Naive thymus-derived CD4-positive, alpha-beta T cell (primary cell): ENCODE measurements around the gene TBC1D10B. TPM values are rescaled to one million over a fixed set of nuclear protein-coding genes. Genes with fewer than 3 reads are reported as not detected.

Source experiments
- ATAC-seq: fragments of 150-1000 bp; cut with Tn5 transposase; 2 replicates; pipeline ENCODE4 v1.10.0; 2021; ENCODE audit warnings: mild to moderate bottlenecking, moderate library complexity
- CTCF ChIA-PET: fragments of 350-600 bp; sonication (Branson Sonifier 250); formaldehyde crosslinking; loops from one replicate; lab custom pipeline; 2021; ENCODE audit warnings: antibody characterized with exemption; lab: Charles Lee
- POLR2A ChIA-PET: fragments of 350-600 bp; sonication (Branson Sonifier 250); formaldehyde crosslinking; loops from one replicate; lab custom pipeline; 2021; ENCODE audit warnings: antibody characterized with exemption, inconsistent platforms; lab: Charles Lee
- DNase-seq, 9 donors: peaks; one replicate each; pipeline versions ENCODE4 v3.0.0 to v3.0.0-alpha.2; 2020 to 2022; ENCODE audit warnings: mixed read lengths in 1 of 9
- H3K27ac ChIP-seq: one replicate; pipeline ENCODE4 v1.7.0; 2013; ENCODE audit warnings: mild to moderate bottlenecking, low read depth, low read length, moderate library complexity
- H3K27me3 ChIP-seq, 2 donors: one replicate each; pipeline ENCODE4 v1.7.0; 2013; ENCODE audit warnings: low read length in 2 of 2, mild to moderate bottlenecking in 2 of 2, moderate library complexity in 2 of 2; ENCODE audit not compliant: control insufficient read depth in 2 of 2, insufficient read depth in 2 of 2
- H3K36me3 ChIP-seq, 3 experiments: 1 replicate in 2 of 3; 2 replicates in 1 of 3; pipeline ENCODE4 v1.7.0; 2013; ENCODE audit warnings: low read length in 3 of 3, mild to moderate bottlenecking in 3 of 3, moderate library complexity in 1 of 3; ENCODE audit not compliant: insufficient read depth in 3 of 3, control insufficient read depth in 2 of 3
- H3K4me1 ChIP-seq, 2 donors: one replicate each; pipeline ENCODE4 v1.7.0; 2013; ENCODE audit warnings: low read length in 2 of 2, mild to moderate bottlenecking in 2 of 2, moderate library complexity in 1 of 2; ENCODE audit not compliant: control insufficient read depth in 2 of 2, insufficient read depth in 2 of 2
- H3K4me3 ChIP-seq: 2 replicates; pipeline ENCODE4 v1.7.0; 2013; ENCODE audit warnings: mild to moderate bottlenecking, low read length
- H3K9me3 ChIP-seq, 3 experiments: 1 replicate in 2 of 3; 2 replicates in 1 of 3; pipeline ENCODE4 v1.7.0; 2013; ENCODE audit warnings: low read length in 3 of 3; ENCODE audit not compliant: control insufficient read depth in 2 of 3
- H3K27ac Mint-ChIP-seq, 9 donors: one replicate each; pipeline ENCODE4 v1.8.0; 2020 to 2022; ENCODE audit warnings: mixed read lengths in 9 of 9, mild to moderate bottlenecking in 8 of 9, moderate library complexity in 5 of 9, inconsistent platforms in 2 of 9
- H3K27me3 Mint-ChIP-seq, 5 donors: one replicate each; pipeline ENCODE4 v1.8.0; 2021 to 2022; ENCODE audit warnings: mixed read lengths in 5 of 5, mild to moderate bottlenecking in 1 of 5
- H3K36me3 Mint-ChIP-seq, 5 donors: one replicate each; pipeline ENCODE4 v1.8.0; 2020 to 2022; ENCODE audit warnings: mixed read lengths in 5 of 5, mild to moderate bottlenecking in 3 of 5, inconsistent platforms in 1 of 5
- H3K4me1 Mint-ChIP-seq, 7 donors: one replicate each; pipeline ENCODE4 v1.8.0; 2020 to 2022; ENCODE audit warnings: mixed read lengths in 7 of 7, mild to moderate bottlenecking in 3 of 7, inconsistent platforms in 1 of 7
- H3K4me3 Mint-ChIP-seq, 10 donors: one replicate each; pipeline ENCODE4 v1.8.0; 2020 to 2022; ENCODE audit warnings: mild to moderate bottlenecking in 10 of 10, mixed read lengths in 10 of 10, moderate library complexity in 6 of 10, inconsistent platforms in 2 of 10
- H3K9me3 Mint-ChIP-seq, 11 donors: one replicate each; pipeline ENCODE4 v1.8.0; 2020 to 2022; ENCODE audit warnings: mixed read lengths in 11 of 11, mild to moderate bottlenecking in 4 of 11, inconsistent platforms in 1 of 11, moderate library complexity in 1 of 11
- intact Hi-C, 2 donors: fragments of 100-400 bp; cut with micrococcal nuclease; formaldehyde crosslinking; loops; one replicate each; pipeline ENCODE4 v1.15.1; 2023
- polyA plus RNA-seq, 2 donors: library from polyadenylated mRNA; unstranded; fragments of 300-500 nt; fragmentation: Illumina TruSeq; gene quantifications; one replicate each; pipeline ENCODE4 v1.2.3, GENCODE V29; 2021
- total RNA-seq, 6 experiments: library from RNA in 5 of 6; stranded (reverse) in 5 of 6; gene quantifications; 1 replicate in 5 of 6; 2 replicates in 1 of 6; pipeline ENCODE4 v1.2.3 and lab custom pipeline; 2021 to 2026

TBC1D10B gene
- total and polyA plus RNA-seq, 7 experiments from 2014 or later: 7.6 to 70.0 (median 43.8) TPM

- no peak for DNase-seq
- H3K27ac Mint-ChIP-seq: peak overlapping the region; percentile 63 to 98 (median 93)
- POLR2A ChIA-PET: interaction anchor here (0.6 to 9.3 kb wide), 19 partner anchors 9 to 632 kb away, joined by 3 to 120 read pairs (median 5); partner anchors contain the start of genes ALDOA, CD2BP2, CORO1A and DCTPP1
- H3K4me3 Mint-ChIP-seq: peak overlapping the region; percentile 68 to 90 (median 84)
- H3K4me1 Mint-ChIP-seq: peaks cover 42 to 51% (median 46%) of the 10 kb centered on the region in 7 donors
- Histone ChIP-seq H3K4me3 (peak overlapping the region; percentile 76), H3K27me3 (no peaks in the 10 kb centered on the region), H3K27ac (peak overlapping the region; percentile 80), H3K36me3 (peaks cover 0 to 9% (median 0%) of the 10 kb centered on the region in 3 experiments), H3K9me3 (no peaks in the 10 kb centered on the region), H3K4me1 (peaks cover 24 to 30% of the 10 kb centered on the region in 2 donors)
- peaks cover 0 to 3% (median 0%) of the 10 kb centered on the region in 5 donors for H3K27me3 Mint-ChIP-seq
- intact Hi-C loops: loop anchor here (1.0 to 10.0 kb wide), 8 partner anchors 11 to 553 kb away; partner anchors contain the start of genes FBRS (in 1 of the 2), FBXL19 (in 1 of the 2), SEPTIN1 (in 1 of the 2) and TBX6 (in 1 of the 2)
- no peak for ATAC-seq
- H3K36me3 Mint-ChIP-seq: peaks cover 0 to 9% (median 0%) of the 10 kb centered on the region in 5 donors
- peaks cover 0 to 2% (median 0%) of the 10 kb centered on the region in 11 donors for H3K9me3 Mint-ChIP-seq
- CTCF ChIA-PET: interaction anchor here (0.6 to 2.0 kb wide), 10 partner anchors 11 to 564 kb away, joined by 3 to 11 read pairs (median 4); partner anchors contain the start of genes SEPTIN1 and ZNF771
Measured at GRCh38 chr16:30371248-30371816, 1.0 kb upstream of the TBC1D10B start.

- Histone ChIP-seq H3K27ac (peak overlapping the region; percentile 67), H3K4me3 (peak overlapping the region; percentile 73)
- peaks cover 44 to 59% (median 54%) of the 10 kb centered on the region in 7 donors for H3K4me1 Mint-ChIP-seq
Measured at GRCh38 chr16:30369938-30370455, 297 bp downstream of the TBC1D10B start.

GRCh38 chr16:30369091-30369937 is 980 bp downstream of the TBC1D10B start:
- intact Hi-C loops: loop anchor here in 1 of 2 donors (2.0 kb wide), 1 partner anchor 35 kb away; no protein-coding TSS in a partner anchor
- H3K4me1 ChIP-seq: peaks cover 23 to 26% of the 10 kb centered on the region in 2 donors
- ChIA-PET POLR2A (interaction anchor here (0.9 to 9.3 kb wide), 12 partner anchors 9 to 290 kb away, joined by 3 to 120 read pairs (median 4); partner anchors contain the start of genes SEPTIN1 and ZNF48), CTCF (interaction anchor here (0.6 to 2.8 kb wide), 4 partner anchors 14 to 245 kb away, joined by 3 to 9 read pairs (median 4); partner anchors contain the start of gene SEPTIN1)
- H3K4me1 Mint-ChIP-seq: peaks cover 44 to 60% (median 58%) of the 10 kb centered on the region in 7 donors
- H3K27me3 Mint-ChIP-seq: peaks cover 0 to 3% (median 0%) of the 10 kb centered on the region in 5 donors
- peaks cover 0 to 2% (median 0%) of the 10 kb centered on the region in 11 donors for H3K9me3 Mint-ChIP-seq
- H3K9me3 ChIP-seq: no peaks in the 10 kb centered on the region
- H3K27me3 ChIP-seq: no peaks in the 10 kb centered on the region
- ATAC-seq (no peak), DNase-seq (peak in 3 of 9 donors; percentile 19 to 20 (median 19))
- H3K27ac ChIP-seq: peak overlapping the region; percentile 67
- H3K4me3 ChIP-seq: peak overlapping the region; percentile 73
- H3K36me3 ChIP-seq: peaks cover 0 to 16% (median 0%) of the 10 kb centered on the region in 3 experiments
- H3K4me3 Mint-ChIP-seq: peak overlapping the region; percentile 83 to 92 (median 88)
- H3K36me3 Mint-ChIP-seq: peaks cover 0 to 17% (median 5%) of the 10 kb centered on the region in 5 donors
- peak overlapping the region; percentile 52 to 90 (median 80) for H3K27ac Mint-ChIP-seq

More at GRCh38 chr16:30369938-30370455, 297 bp downstream of the TBC1D10B start:
- Mint-ChIP-seq H3K9me3 (peaks cover 0 to 2% (median 0%) of the 10 kb centered on the region in 11 donors), H3K4me3 (peak overlapping the region; percentile 68 to 90 (median 84)), H3K36me3 (peaks cover 0 to 16% (median 0%) of the 10 kb centered on the region in 5 donors), H3K27ac (peak overlapping the region in 7 of 9 donors; percentile 85 to 98 (median 94)), H3K27me3 (peaks cover 0 to 3% (median 0%) of the 10 kb centered on the region in 5 donors)
- H3K36me3 ChIP-seq: peaks cover 0 to 10% (median 0%) of the 10 kb centered on the region in 3 experiments
- ChIA-PET CTCF (interaction anchor here (1.6 to 2.8 kb wide), 3 partner anchors 13 to 40 kb away, joined by 5 to 11 read pairs (median 9); partner anchors contain the start of gene SEPTIN1), POLR2A (interaction anchor here (0.9 to 9.3 kb wide), 13 partner anchors 10 to 267 kb away, joined by 3 to 120 read pairs (median 8); partner anchors contain the start of genes CD2BP2, DCTPP1, SEPTIN1 and ZNF48)
- ATAC-seq: peak; percentile 0
- H3K9me3 ChIP-seq: no peaks in the 10 kb centered on the region
- intact Hi-C loops: loop anchor here (1.0 to 10.0 kb wide), 11 partner anchors 8 to 555 kb away; partner anchors contain the start of genes ALDOA (in 1 of the 2), CD2BP2 (in 1 of the 2), FBRS (in 1 of the 2) and FBXL19 (in 1 of the 2)
- H3K4me1 ChIP-seq: peaks cover 23 to 26% of the 10 kb centered on the region in 2 donors
- no peak for DNase-seq
- no peaks in the 10 kb centered on the region for H3K27me3 ChIP-seq

- ChIA-PET POLR2A (interaction anchor here (0.9 to 9.3 kb wide), 12 partner anchors 9 to 290 kb away, joined by 3 to 120 read pairs (median 4); partner anchors contain the start of genes SEPTIN1 and ZNF48), CTCF (interaction anchor here (0.6 to 2.8 kb wide), 3 partner anchors 41 to 245 kb away, joined by 3 to 9 read pairs (median 3); no protein-coding TSS in a partner anchor)
- peak overlapping the region; percentile 67 for H3K27ac ChIP-seq
- no peak for ATAC-seq
- H3K4me3 ChIP-seq: peak overlapping the region; percentile 73
- H3K9me3 ChIP-seq: no peaks in the 10 kb centered on the region
- intact Hi-C loops: loop anchor here in 1 of 2 donors (2.0 kb wide), 1 partner anchor 34 kb away; no protein-coding TSS in a partner anchor
- Mint-ChIP-seq H3K4me1 (peaks cover 44 to 60% (median 59%) of the 10 kb centered on the region in 7 donors), H3K9me3 (peaks cover 0 to 2% (median 0%) of the 10 kb centered on the region in 11 donors), H3K27ac (peak overlapping the region; percentile 52 to 90 (median 80)), H3K27me3 (peaks cover 0 to 3% (median 0%) of the 10 kb centered on the region in 5 donors), H3K36me3 (peaks cover 0 to 19% (median 6%) of the 10 kb centered on the region in 5 donors), H3K4me3 (peak overlapping the region; percentile 83 to 92 (median 88))
- peaks cover 23 to 26% of the 10 kb centered on the region in 2 donors for H3K4me1 ChIP-seq
- no peaks in the 10 kb centered on the region for H3K27me3 ChIP-seq
- DNase-seq: peak in 1 of 9 donors; percentile 9
- peaks cover 0 to 17% (median 0%) of the 10 kb centered on the region in 3 experiments for H3K36me3 ChIP-seq
Measured at GRCh38 chr16:30368792-30369090, 1.6 kb downstream of the TBC1D10B start.

GRCh38 chr16:30368122-30368791 is 2.0 kb downstream of the TBC1D10B start:
- intact Hi-C loops: loop anchor here in 1 of 2 donors (2.0 kb wide), 1 partner anchor 33 kb away; no protein-coding TSS in a partner anchor
- H3K27ac ChIP-seq: peak overlapping the region; percentile 67

More at GRCh38 chr16:30368122-30368791, 2.0 kb downstream of the TBC1D10B start:
- Mint-ChIP-seq H3K27me3 (peaks cover 0 to 3% (median 0%) of the 10 kb centered on the region in 5 donors), H3K27ac (peak overlapping the region; percentile 52 to 90 (median 80)), H3K9me3 (peaks cover 0 to 2% (median 0%) of the 10 kb centered on the region in 11 donors), H3K4me1 (peaks cover 44 to 60% (median 59%) of the 10 kb centered on the region in 7 donors), H3K4me3 (peak overlapping the region; percentile 83 to 92 (median 88)), H3K36me3 (peaks cover 0 to 21% (median 8%) of the 10 kb centered on the region in 5 donors)
- peaks cover 0 to 19% (median 0%) of the 10 kb centered on the region in 3 experiments for H3K36me3 ChIP-seq
- H3K4me1 ChIP-seq: peaks cover 23 to 26% of the 10 kb centered on the region in 2 donors
- ATAC-seq: no peak
- CTCF ChIA-PET: interaction anchor here (0.6 to 2.8 kb wide), 2 partner anchors 41 to 244 kb away, joined by 3 to 9 read pairs; no protein-coding TSS in a partner anchor
- no peaks in the 10 kb centered on the region for H3K27me3 ChIP-seq
- H3K9me3 ChIP-seq: no peaks in the 10 kb centered on the region
- POLR2A ChIA-PET: interaction anchor here (0.9 to 9.3 kb wide), 9 partner anchors 12 to 291 kb away, joined by 3 to 120 read pairs (median 4); partner anchors contain the start of genes SEPTIN1 and ZNF48
- H3K4me3 ChIP-seq: peak overlapping the region; percentile 73
- DNase-seq: no peak
